Coronary artery (tissue), 2 donors: Measurements from ENCODE around the gene BTN2A1.
"Not testable (repeated sequence)": the region's sequence is repeated elsewhere in the genome, so short reads cannot be mapped to it uniquely, and the experiment has no call there.

Source experiments
- DNase-seq: peaks from one replicate; pipeline ENCODE4 v3.0.0-alpha.2; 2017; ENCODE audit warnings: low spot score
- H3K27ac ChIP-seq, 2 donors: fragments of 200-600 bp; sonication (generic); one replicate each; pipeline ENCODE4 v1.5.1; 2016 to 2019
- H3K4me3 ChIP-seq: fragments of 200-600 bp; sonication (generic); 2 replicates; pipeline ENCODE4 v1.5.1; 2016; ENCODE audit warnings: mild to moderate bottlenecking, moderate library complexity
- TF ChIP-seq, protein P1 (sequence below): fragments of 200-600 bp; sonication (generic); IDR thresholded peaks from one replicate; pipeline ENCODE4 v1.5.1; 2019; ENCODE audit warnings: antibody characterized with exemption

BTN2A1 gene

DNA sequence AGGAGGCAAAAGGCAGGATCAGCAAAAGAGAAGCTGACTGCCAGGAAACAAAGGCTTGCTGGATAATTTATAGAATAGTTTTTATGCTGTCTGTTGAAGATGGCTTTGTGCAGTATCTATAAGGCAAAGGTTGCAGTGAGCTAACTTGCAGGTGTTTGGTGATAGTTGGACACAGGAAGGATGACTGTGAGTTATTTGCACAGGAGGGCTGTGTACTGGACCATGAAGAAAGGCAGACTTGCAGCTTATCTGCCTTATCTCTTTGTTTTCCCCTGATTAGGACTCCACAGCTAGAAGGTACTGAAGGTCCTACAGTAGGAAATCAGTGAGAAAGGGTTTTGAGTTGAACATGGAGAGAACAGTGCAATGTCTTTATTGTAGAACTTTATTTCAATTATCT lies 44.4 kb downstream of the BTN2A1 start:
- TF ChIP-seq, protein P1, sequence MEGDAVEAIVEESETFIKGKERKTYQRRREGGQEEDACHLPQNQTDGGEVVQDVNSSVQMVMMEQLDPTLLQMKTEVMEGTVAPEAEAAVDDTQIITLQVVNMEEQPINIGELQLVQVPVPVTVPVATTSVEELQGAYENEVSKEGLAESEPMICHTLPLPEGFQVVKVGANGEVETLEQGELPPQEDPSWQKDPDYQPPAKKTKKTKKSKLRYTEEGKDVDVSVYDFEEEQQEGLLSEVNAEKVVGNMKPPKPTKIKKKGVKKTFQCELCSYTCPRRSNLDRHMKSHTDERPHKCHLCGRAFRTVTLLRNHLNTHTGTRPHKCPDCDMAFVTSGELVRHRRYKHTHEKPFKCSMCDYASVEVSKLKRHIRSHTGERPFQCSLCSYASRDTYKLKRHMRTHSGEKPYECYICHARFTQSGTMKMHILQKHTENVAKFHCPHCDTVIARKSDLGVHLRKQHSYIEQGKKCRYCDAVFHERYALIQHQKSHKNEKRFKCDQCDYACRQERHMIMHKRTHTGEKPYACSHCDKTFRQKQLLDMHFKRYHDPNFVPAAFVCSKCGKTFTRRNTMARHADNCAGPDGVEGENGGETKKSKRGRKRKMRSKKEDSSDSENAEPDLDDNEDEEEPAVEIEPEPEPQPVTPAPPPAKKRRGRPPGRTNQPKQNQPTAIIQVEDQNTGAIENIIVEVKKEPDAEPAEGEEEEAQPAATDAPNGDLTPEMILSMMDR = no peak
- no peak for DNase-seq
- Histone ChIP-seq H3K4me3 (peak overlapping the region; percentile 64), H3K27ac (no peak overlapping the region)

DNA sequence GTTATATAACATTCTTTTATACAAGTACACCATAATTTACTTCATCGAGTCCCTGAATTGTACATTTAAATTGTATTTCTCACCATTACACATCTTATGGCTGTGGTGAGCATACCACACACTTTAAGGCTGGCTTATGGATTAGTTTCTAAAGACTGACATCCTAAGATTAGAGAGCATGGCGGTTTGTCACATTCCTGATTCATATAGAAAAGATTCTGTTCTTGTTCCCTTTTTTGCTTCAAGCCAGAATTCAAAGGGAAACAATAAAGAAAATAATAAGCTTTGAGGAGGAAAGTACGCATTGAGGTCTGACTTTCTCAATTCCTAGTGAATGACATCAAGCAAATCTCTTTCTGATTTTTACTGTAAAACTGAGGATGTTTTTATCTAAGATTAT lies 44.9 kb downstream of the BTN2A1 start:
- DNase-seq = no peak
- H3K4me3 ChIP-seq = no peak overlapping the region
- TF ChIP-seq, protein P1 = no peak
- no peak overlapping the region for H3K27ac ChIP-seq

DNA sequence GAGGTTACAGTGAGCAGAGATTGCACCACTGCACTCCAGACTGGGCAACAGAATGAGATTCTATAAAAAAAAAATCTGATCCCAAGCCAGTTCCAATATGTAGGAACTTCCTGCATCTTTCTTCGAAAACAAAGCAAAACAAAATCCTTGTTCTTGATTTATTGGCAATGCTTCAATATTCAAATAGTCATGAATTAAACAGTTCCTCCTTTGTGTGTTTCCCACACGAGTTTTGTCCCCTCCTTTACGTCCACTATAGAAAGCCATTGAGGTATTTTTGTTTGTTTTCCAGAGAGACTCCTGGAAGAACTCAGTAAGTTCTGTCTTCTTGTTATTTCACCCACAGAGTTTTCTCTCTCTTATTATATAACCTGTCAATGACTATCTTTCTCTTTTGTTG lies 49.9 kb downstream of the BTN2A1 start:
- TF ChIP-seq, protein P1 = no peak
- H3K4me3 ChIP-seq = no peak overlapping the region
- no peak overlapping the region for H3K27ac ChIP-seq
- DNase-seq = no peak

DNA sequence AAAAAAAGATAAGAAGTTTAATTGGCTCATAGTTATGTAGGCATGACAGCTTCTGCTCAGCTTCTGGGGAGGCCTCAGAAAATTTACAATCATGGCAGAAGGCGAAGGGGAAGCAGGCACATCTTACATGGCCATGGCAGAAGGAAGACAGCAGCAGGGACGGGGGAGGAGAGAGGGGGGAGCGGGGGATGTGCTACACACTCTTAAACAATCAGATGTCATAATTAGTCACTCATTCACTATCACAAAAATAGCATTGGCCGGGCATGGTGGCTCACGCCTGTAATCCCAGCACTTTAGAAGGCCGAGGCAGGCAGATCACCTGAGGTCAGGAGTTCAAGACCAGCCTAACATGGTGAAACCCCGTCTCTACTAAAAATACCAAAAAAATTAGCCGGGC lies 53.3 kb downstream of the BTN2A1 start:
- not testable (repeated sequence) for H3K4me3 ChIP-seq, DNase-seq, H3K27ac ChIP-seq

DNA sequence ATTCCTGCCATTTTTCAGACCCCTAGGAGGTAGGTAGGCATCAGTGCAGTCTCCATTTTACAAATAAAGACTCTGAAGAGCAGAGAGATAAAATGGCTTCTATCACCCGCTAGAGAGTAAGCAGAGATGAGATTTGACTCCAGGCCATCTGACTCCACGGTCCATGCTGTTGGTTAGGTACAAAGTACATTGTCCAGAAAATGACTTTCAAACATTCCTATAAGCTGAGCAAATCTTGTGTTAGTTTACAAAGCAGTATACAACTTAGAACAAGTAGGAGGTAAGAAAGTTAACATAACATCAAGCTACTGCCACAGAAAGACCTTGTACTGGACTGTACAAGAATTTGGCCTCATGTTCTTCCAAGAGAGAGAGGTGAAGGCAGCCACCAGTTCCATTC lies 57.2 kb downstream of the BTN2A1 start:
- Histone ChIP-seq H3K27ac (no peak overlapping the region), H3K4me3 (no peak overlapping the region)
- DNase-seq = no peak
- TF ChIP-seq, protein P1 = no peak

DNA sequence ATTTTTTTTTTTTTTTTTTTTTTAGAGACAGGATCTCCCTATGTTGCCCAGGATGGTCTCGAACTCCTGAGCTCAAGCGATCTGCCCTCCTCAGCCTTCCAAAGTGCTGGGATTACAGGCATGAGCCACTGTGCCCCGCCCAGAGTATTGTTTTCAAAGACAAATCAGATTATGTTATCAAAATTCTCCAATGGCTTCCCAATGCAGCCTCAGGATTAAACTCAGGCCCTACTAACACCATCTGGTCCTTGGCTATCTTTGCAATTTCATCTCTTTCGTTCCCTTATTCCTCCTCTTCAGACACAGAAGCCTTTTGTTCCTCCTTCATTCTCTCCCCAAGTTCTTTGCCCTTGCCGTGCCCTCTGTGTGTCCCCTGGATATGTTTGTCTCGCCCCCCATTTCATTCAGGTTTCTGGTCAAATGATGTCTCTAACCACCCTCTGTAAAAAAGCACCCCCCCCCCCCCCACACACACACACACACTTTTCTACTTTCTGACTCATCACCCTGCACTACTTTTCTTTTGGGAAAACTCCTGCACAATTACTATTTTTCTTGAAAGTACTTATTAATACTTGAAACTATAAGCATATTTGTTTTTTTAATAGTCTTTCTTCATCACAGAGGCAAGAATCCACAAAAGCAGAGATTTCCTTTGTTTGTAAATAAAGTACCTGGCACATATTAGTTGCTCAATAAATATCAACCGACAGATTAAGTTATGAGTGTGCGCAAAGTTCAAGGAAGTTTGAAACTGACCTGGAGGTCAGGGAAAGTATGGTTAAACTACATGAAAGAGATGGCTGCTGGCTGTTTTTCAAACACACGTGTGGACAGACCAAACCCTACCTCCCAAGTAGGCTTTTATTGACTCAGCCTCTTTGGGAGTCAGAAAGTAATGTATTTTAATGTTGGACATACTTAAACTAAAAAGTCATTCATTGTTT lies 59.0 kb downstream of the BTN2A1 start:
- no peak overlapping the region for H3K4me3 ChIP-seq
- DNase-seq = no peak
- TF ChIP-seq, protein P1 = no peak
- H3K27ac ChIP-seq = no peak overlapping the region
